Activated B cell treated with CpG ODN at 0.5 μM for 24 hours (primary cell): ENCODE measurements around the gene TBX18. TPM values are rescaled to one million over a fixed set of nuclear protein-coding genes. Genes with fewer than 3 reads are reported as not detected.

ENCODE experiments used
- ATAC-seq: fragments of 200-7000 bp; cut with Tn5 transposase; one replicate; pipeline ENCODE4 v1.10.0; 2021; ENCODE audit warnings: low read depth, mild to moderate bottlenecking, moderate library complexity
- CTCF ChIA-PET: fragments of 350-600 bp; sonication (Branson Sonifier 250); formaldehyde crosslinking; loops from one replicate; lab custom pipeline; 2021; ENCODE audit warnings: antibody characterized with exemption; lab: Charles Lee
- POLR2A ChIA-PET: fragments of 350-600 bp; sonication (Branson Sonifier 250); formaldehyde crosslinking; loops from one replicate; lab custom pipeline; 2021; ENCODE audit warnings: antibody characterized with exemption; lab: Charles Lee
- DNase-seq: peaks from one replicate; pipeline ENCODE4 v3.0.0; 2022
- H3K27ac Mint-ChIP-seq: one replicate; pipeline ENCODE4 v1.8.0; 2020; ENCODE audit warnings: mixed read lengths
- H3K27me3 Mint-ChIP-seq: one replicate; pipeline ENCODE4 v1.8.0; 2021; ENCODE audit warnings: mixed read lengths
- H3K36me3 Mint-ChIP-seq: one replicate; pipeline ENCODE4 v1.8.0; 2021; ENCODE audit warnings: low read depth, mixed read lengths
- H3K4me1 Mint-ChIP-seq: one replicate; pipeline ENCODE4 v1.8.0; 2021; ENCODE audit warnings: mixed read lengths
- H3K4me3 Mint-ChIP-seq: one replicate; pipeline ENCODE4 v1.8.0; 2020; ENCODE audit warnings: mild to moderate bottlenecking, mixed read lengths
- H3K9me3 Mint-ChIP-seq: one replicate; pipeline ENCODE4 v1.8.0; 2020; ENCODE audit warnings: mixed read lengths
- intact Hi-C: fragments of 100-400 bp; cut with micrococcal nuclease; formaldehyde crosslinking; loops from one replicate; pipeline ENCODE4 v1.15.1; 2024
- total RNA-seq: library from RNA; stranded (reverse); gene quantifications from 2 replicates; pipeline ENCODE4 v1.2.3, GENCODE V29; 2022
- TF ChIP-seq, protein P1 (sequence below): fragments of 200-600 bp; IDR thresholded peaks from one replicate; pipeline ENCODE4 v1.8.0; 2022; ENCODE audit warnings: antibody characterized with exemption, mild to moderate bottlenecking

TBX18 gene
- total RNA-seq, 1 donor from 2014 or later, result not detected

DNA sequence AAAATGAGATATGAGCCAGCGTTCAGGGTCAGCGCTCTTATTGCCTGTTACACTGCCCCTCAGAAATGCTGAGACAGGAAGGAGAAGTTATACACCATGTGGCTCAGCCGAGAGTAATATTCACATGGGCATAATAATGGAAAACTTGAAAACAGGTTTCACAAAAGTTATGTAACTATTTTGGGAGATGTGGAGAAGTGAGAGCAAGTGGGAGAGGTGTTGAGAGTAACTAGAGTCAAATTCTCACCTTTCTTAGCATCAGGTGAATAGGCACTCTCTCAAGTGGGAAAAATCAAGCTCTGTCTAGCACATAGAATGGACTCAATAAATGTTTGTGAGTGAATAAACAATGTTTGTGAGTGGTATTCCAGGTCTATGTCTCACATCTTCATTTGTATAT, 94.5 kb downstream of the TBX18 start:
- ChIA-PET POLR2A (no interaction called here), CTCF (no interaction called here)
- Mint-ChIP-seq H3K4me1 (no peaks in the 10 kb centered on the region), H3K36me3 (no peaks in the 10 kb centered on the region), H3K27ac (no peak overlapping the region), H3K9me3 (no peaks in the 10 kb centered on the region), H3K4me3 (no peak overlapping the region), H3K27me3 (no peaks in the 10 kb centered on the region)
- DNase-seq, result no peak
- intact Hi-C loops, result no loop called here
- ATAC-seq, result no peak
- TF ChIP-seq, protein P1, sequence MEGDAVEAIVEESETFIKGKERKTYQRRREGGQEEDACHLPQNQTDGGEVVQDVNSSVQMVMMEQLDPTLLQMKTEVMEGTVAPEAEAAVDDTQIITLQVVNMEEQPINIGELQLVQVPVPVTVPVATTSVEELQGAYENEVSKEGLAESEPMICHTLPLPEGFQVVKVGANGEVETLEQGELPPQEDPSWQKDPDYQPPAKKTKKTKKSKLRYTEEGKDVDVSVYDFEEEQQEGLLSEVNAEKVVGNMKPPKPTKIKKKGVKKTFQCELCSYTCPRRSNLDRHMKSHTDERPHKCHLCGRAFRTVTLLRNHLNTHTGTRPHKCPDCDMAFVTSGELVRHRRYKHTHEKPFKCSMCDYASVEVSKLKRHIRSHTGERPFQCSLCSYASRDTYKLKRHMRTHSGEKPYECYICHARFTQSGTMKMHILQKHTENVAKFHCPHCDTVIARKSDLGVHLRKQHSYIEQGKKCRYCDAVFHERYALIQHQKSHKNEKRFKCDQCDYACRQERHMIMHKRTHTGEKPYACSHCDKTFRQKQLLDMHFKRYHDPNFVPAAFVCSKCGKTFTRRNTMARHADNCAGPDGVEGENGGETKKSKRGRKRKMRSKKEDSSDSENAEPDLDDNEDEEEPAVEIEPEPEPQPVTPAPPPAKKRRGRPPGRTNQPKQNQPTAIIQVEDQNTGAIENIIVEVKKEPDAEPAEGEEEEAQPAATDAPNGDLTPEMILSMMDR, result no peak

- no peaks in the 10 kb centered on the region for H3K27me3 Mint-ChIP-seq
Measured at GRCh38 chr6:84667252-84668213, 96.9 kb downstream of the TBX18 start.

DNA sequence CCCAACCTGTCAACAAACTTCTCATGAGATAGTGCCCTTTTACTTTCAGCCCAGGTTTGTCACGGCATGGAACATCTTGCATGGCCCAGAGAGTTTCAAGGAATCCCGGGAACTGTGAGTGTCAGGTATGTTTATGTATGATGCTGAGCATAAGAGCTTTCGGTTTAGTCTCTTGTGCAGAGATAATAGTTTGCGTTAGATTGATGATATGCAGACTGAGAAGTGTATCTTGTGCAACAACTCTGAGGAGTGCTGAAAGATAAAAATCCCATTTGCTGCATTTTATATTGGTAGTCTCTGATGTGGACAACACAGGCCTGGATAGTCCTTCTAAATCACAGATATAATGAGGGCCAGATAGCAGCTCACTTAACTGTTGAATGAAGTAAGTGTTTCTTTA, 99.0 kb downstream of the TBX18 start:
- ChIA-PET CTCF (no interaction called here), POLR2A (no interaction called here)
- Mint-ChIP-seq H3K9me3 (no peaks in the 10 kb centered on the region), H3K27me3 (no peaks in the 10 kb centered on the region), H3K36me3 (no peaks in the 10 kb centered on the region), H3K27ac (no peak overlapping the region), H3K4me1 (no peaks in the 10 kb centered on the region), H3K4me3 (no peak overlapping the region)
- DNase-seq (no peak), ATAC-seq (no peak)
- TF ChIP-seq, protein P1, result no peak
- intact Hi-C loops, result no loop called here

More at GRCh38 chr6:84667252-84668213, 96.9 kb downstream of the TBX18 start:
- Mint-ChIP-seq H3K4me1 (no peaks in the 10 kb centered on the region), H3K36me3 (no peaks in the 10 kb centered on the region), H3K9me3 (no peaks in the 10 kb centered on the region), H3K27ac (no peak overlapping the region), H3K4me3 (no peak overlapping the region)
- CTCF ChIA-PET, result no interaction called here
- TF ChIP-seq, protein P1, result no peak
- ATAC-seq (no peak), DNase-seq (no peak)
- intact Hi-C loops, result no loop called here
- POLR2A ChIA-PET, result no interaction called here

- POLR2A ChIA-PET, result no interaction called here
- DNase-seq, result no peak
- no peak overlapping the region for H3K27ac Mint-ChIP-seq
- no peak overlapping the region for H3K4me3 Mint-ChIP-seq
- CTCF ChIA-PET, result no interaction called here
- no peaks in the 10 kb centered on the region for H3K4me1 Mint-ChIP-seq
- no peak for ATAC-seq
- intact Hi-C loops, result no loop called here
- TF ChIP-seq, protein P1, result no peak
- no peaks in the 10 kb centered on the region for H3K27me3 Mint-ChIP-seq
- no peaks in the 10 kb centered on the region for H3K36me3 Mint-ChIP-seq
- no peaks in the 10 kb centered on the region for H3K9me3 Mint-ChIP-seq
Measured at GRCh38 chr6:84663866-84664265, 100.5 kb downstream of the TBX18 start.

DNA sequence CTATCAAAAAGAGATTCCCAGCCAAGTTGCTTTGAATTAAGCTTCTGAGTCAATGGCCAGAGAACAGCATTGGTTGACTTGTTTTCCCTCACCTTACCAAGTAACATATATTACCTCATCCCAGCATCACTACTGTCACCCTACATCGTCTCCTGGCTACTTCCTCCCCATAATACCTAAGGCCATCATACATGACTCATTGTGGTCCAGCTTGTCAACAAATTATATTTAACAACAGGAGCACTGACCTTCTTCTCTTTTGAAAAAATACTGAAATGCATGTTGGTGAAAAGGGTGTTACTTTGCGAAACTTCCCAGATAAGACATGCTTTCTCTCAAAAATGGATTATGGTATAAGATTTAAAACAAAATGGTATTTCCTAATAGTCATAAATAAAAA, 106.9 kb downstream of the TBX18 start:
- no peaks in the 10 kb centered on the region for H3K27me3 Mint-ChIP-seq
- no peak overlapping the region for H3K4me3 Mint-ChIP-seq
- TF ChIP-seq, protein P1, result no peak
- ATAC-seq (no peak), DNase-seq (no peak)
- ChIA-PET POLR2A (no interaction called here), CTCF (no interaction called here)
- H3K27ac Mint-ChIP-seq, result no peak overlapping the region
- no peaks in the 10 kb centered on the region for H3K9me3 Mint-ChIP-seq
- intact Hi-C loops, result no loop called here
- no peaks in the 10 kb centered on the region for H3K36me3 Mint-ChIP-seq
- H3K4me1 Mint-ChIP-seq, result no peaks in the 10 kb centered on the region
